Stimulated activated CD8-positive, alpha-beta memory T cell treated with anti-CD3 and anti-CD28 coated beads, Interleukin-7, amount 100 ng/mL, for 24 hours (primary cell): ENCODE data around the gene BRAT1.
"Not testable (repeated sequence)": the region's sequence is repeated elsewhere in the genome, so short reads cannot be mapped to it uniquely, and the experiment has no call there.

Source experiments
- DNase-seq: peaks from one replicate; pipeline ENCODE4 v3.0.0-alpha.2; 2020; ENCODE audit warnings: low read depth

BRAT1 gene

DNA sequence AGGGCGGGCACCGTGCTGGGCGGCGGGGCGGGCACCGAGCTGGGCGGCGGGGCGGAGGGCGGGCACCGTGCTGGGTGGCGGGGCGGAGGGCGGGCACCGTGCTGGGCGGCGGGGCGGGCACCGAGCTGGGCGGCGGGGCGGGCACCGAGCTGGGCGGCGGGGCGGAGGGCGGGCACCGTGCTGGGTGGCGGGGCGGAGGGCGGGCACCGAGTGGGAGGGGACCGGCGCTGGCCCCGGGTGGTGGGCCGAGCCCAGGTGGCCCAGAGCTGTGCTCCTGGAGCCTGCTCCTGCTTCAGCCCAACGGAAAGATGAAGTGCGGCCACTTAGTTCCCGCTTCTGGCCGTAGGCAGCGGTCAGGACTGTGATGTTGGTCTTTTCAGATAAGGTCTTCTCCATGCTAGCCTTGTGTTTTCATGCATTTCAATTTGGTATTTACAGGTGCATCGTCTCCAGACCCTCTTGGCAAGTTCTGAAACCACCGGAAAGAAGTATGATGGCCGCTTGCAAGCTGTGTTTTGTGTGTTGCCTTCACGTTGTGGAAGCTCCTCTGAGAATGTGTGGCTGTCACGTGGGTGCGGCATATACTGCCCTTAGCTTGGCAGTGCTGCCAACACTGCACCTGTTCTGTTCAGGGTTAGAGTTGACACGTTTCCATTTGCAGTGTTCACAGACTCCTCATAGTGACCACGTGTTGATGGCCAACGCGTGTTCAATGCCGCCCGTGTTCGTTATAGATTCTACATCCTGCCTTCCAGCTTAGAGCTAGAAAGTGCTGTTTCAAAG, 28.7 kb upstream of the BRAT1 start:
- DNase-seq = no peak

- no peak for DNase-seq
Observed at GRCh38 chr7:2582006-2582735, 26.8 kb upstream of the BRAT1 start.

DNA sequence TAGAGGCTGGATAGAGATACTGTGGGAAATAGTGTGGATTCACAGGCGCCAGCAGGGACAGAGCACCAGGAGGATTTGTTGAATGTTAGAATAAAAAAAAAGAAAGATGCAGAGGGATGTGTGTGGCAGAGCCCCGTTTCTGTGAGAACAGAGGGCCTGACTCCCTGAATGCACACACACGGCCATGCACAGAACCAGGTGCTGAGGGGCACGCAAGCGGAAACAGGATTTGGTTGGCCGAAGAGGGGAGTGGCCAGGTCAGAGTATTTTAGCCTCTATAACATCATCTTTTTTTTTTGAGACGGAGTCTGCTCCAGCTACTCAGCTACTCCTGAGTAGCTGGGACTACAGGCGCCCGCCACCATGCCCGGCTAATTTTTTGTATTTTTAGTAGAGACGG, 25.3 kb upstream of the BRAT1 start:
- no peak for DNase-seq

DNA sequence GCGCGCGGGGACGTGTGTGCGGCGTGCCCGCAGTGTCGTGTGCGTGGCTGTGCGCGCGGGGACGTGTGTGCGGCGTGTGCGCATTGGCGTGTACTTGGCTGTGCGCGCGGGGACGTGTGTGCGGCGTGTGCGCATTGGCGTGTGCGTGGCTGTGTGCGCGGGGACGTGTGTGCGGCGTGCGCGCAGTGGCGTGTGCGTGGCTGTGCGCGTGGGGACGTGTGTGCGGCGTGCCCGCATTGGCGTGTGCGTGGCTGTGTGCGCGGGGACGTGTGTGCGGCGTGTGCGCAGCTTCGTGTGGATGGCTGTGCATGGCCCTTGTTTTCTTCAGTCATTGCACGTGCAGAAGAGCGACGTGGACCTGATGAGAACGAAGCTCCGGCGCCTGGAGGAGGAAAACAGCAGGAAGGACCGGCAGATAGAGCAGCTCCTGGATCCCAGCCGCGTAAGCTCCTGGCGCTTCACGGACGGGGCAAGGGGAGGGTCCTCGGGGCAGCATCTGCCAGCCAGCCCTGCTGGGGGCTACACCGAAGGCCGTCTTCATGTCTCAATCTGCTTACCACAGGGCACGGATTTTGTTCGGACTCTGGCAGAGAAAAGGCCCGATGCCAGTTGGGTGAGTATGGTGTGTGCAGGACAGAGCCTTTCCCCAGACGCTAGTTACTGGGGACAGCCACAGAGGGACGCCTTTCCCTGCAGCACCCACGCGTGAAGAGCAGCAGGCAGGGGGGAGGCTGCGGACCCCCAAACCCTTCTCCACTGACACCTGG, 22.8 kb upstream of the BRAT1 start:
- no peak for DNase-seq

- DNase-seq = no peak
Observed at GRCh38 chr7:2576742-2577491, 21.6 kb upstream of the BRAT1 start.

DNA sequence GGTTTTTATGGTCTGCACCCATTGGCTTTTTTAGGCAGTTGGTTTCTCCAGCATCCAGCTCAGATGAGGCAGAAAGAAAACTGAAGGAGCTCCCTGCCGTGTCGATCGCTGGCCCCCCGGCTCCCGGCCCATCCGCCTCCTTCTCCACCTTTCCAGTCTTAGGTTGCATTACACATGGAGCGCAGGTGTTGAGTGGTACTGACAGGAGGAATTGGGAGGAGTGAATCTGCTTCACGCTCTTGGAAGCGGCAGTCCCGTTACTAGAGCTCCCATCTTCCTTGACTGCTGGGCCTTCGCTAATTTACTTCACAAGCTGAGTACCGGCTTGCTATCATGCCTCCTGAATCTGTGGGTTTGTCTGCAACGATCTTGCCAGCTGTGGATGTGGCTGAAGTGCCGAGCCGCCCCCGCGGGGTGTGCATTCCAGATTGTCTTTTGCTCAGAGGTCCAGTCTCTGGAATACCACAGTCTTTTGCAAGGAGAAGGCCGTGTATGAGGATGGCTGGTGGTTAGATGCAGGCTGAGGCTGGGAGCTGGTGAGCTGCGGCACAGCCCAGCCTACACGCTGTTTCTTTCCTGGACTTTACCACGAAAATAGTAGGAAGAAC, 20.5 kb upstream of the BRAT1 start:
- DNase-seq = no peak

DNA sequence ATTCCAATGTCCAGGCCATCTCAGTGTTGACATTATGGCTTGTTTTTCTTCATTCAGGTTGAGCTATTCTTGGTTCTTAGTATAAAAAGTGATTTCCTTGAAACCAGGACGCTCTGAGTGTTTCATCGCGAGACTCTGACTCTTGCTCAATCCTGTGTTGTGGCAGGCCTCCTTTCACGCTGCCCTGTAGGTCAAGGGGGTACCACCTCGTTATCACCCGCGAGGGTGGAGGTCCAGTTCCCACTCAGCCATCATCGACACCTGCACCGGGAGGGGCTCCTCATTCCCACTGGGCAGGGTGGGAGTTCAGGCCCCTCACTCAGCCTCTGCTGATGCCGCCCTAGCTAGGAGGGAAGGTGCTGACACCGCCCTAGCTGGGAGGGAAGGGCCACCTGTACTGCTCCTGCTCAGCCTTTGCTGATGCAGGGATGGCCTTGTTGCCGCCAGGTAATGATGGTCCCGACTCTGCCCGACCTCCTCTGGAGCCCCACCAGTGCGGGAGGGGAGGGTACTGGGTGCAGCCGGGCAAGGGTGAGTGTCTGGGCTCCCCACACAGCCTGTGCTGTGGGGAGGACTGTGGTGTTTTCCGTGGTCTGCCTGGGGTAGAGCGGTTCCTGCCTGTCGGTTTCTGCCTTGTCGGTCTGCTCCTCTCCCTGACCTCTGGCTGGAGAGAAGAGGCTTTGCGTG, 19.9 kb upstream of the BRAT1 start:
- no peak for DNase-seq

GRCh38 chr7:2573761-2574160, 18.4 kb upstream of the BRAT1 start:
- DNase-seq = no peak

GRCh38 chr7:2572101-2572842, 16.9 kb upstream of the BRAT1 start:
- no peak for DNase-seq

- no peak for DNase-seq
Observed at GRCh38 chr7:2571409-2571808, 16.1 kb upstream of the BRAT1 start.

DNA sequence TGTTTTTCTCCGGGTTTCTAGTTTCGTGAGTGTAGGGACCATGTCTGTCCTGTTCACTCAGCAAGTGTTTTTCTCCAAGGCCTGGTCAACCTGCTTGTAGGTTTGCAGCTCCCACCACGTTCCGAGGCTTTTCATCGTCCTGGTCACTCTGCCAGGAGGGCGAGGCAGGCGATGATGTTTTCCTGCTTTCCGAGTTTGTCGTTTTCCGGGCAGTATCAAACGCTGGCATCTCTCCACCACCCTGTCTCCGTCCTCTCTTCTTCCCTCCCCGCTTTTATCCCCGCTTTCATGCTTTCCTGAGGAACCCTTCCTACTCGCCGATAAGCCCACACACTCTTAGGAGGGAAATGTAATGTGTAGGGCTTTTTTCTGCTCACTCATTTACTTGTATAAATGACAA, 14.7 kb upstream of the BRAT1 start:
- DNase-seq = no peak

GRCh38 chr7:2569421-2569820, 14.1 kb upstream of the BRAT1 start:
- no peak for DNase-seq

- no peak for DNase-seq
Observed at GRCh38 chr7:2568521-2569223, 13.3 kb upstream of the BRAT1 start.

DNA sequence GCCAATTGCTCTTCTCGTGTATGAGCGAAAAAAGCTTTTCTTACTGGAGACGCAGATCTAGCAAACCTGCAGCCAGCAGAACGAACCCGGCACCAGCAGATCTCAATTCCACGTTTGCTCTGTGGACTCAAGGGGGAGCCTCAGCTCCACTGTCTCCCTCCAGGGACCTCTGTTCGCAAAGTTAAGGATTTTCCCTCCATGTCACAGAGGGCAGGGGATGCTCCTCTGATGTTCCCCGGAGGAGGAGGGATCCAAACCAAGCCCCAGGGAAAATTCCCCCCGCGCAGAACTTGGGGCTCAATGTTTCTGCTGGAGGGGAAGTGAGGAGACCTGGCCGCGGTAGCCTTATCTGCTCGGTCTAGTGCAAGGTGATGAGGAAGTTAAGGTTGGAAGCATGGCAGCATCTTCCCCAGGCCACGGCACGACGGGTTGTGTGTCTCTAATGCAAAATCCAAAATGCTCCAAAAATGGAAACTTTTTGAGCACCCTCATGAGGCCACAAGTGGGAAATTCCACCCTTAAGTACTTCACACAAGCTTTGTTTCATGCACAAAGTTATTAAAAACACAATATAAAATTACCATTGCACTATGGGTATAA, 12.5 kb upstream of the BRAT1 start:
- no peak for DNase-seq

DNA sequence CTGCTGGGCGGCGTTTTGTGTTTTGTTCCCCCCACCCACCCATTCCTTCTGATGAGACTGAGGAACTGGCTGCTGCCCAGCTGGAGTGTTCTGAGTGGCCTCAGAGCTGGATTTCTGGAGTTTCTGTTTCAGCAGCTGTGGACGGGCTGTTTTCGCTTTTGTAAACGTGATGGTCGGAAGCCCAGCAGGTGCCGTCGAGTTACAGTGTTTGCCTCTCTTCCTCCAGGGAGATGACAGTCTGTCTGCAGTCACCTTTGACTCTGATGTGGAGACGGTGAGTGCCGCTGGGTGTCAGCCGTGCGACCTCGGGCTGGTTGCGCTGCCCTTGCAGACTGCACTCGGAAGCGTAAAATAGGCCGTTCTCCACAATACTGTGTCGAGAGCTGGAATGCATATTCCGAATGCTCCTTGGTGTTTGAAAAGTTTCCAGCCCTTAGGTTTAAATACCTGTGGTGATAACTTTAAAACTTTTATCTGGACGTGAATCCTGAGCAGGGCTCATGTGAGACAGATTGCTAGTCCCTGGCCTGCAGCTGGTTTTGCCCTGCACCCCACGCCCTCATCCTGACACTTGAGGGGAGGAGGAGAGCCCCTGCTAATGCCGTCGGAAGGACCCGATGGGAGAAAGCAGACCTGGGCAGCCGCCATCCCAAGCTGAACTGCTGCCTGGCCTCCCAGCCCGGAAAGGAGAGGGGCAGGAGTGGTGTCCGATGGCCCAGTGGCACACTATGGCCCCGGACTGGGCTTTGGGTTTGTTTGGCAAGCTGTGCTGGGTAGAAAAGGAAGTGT, 11.8 kb upstream of the BRAT1 start:
- DNase-seq = no peak

GRCh38 chr7:2566348-2566889, 11.1 kb upstream of the BRAT1 start:
- no peak for DNase-seq

DNA sequence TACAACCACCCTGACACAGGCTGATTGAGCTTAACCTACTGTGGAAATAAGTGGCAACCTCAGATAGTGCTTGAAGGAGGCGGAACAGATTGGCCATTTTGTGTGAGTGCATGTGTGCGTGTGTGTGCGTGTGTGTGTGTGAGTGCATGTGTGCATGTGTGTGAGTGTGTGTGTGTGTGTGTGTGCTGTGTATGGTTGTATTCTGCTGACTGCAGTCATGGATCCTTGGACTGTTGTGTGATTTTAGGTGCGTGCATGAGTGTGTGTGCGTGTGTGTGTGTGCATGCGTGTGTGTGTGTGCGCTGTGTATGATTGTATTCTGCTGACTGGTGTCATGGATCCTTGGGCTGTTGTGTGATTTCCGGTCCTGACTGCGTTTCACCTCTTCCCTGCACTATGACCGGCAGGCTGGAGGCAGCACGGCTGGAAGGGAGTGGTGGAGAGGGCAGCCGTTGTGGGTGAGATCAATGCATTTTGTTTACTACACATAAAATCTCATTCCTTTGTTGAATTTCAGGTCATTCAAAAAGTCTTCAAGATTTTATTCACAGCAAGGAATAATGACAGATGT, 9.7 kb upstream of the BRAT1 start:
- DNase-seq = no peak

DNA sequence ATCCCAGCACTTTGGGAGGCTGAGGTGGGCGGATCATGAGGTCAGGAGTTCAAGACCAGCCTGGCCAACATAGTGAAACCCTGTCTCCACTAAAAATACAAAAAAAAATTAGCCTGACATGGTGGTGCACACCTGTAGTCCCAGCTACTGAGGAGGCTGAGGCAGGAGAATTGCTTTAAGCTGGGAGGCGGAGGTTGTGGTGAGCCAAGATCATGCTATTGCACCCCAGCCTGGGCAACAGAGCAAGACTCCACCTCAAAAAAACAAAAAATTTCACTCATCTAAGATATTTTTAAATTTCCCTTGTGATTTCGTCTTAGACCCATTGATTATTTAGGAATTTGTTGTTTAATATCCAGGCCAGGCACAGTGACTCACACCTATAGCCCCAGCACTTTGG, 8.6 kb upstream of the BRAT1 start:
- DNase-seq = not testable (repeated sequence)
